ENCODE data around the gene CYP1B1. TPM values are rescaled to one million over a fixed set of nuclear protein-coding genes. Genes with fewer than 3 reads are reported as not detected.

CYP1B1 gene
- under 1 TPM in 1 of 6 experiments, not detected in 5; 0.17 TPM for total RNA-seq (2021; fragmentation: NEBNext Ultra II Directional; extraction: Animal tissue kit (Norgen Biotek cat#: 25700))
- long read RNA-seq = 0 reads

DNA sequence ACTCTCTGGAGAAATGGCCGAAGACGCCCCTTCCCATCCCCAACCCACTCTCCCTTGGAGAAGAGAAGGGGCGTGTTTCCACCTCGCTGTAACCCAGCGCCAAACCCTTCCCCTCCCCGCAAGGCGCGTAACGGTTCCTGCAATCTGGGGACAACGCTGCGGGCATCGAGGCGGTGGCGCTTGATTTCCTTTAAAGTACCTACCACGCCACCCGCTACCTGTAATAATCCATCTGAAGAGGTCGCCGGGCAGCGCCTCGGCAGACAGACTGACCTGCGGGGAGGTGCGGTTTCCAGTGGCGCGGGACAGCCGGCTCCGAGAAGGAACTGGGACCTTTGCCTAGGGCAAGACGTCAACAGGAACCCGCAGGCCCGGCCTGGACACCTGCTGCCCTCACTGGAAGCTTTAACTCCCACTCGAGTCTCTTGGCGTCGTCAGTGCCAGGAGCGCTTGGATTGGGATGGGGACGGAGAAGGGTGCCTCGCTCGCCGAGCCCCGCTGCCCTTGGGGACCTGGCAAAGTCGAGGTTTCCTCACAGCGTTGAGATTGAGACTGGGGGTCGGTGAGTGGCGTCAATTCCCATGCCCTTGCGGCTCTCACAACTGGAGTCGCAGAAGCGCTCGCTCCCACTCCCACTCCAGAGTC lies at the start of gene CYP1B1:
Gene CYP1B1 (minus strand): TSS at position 645 of the 645 bp plus-strand sequence. CDS start 763 bp downstream, outside the sequence.
- TF ChIP-seq, protein P1, sequence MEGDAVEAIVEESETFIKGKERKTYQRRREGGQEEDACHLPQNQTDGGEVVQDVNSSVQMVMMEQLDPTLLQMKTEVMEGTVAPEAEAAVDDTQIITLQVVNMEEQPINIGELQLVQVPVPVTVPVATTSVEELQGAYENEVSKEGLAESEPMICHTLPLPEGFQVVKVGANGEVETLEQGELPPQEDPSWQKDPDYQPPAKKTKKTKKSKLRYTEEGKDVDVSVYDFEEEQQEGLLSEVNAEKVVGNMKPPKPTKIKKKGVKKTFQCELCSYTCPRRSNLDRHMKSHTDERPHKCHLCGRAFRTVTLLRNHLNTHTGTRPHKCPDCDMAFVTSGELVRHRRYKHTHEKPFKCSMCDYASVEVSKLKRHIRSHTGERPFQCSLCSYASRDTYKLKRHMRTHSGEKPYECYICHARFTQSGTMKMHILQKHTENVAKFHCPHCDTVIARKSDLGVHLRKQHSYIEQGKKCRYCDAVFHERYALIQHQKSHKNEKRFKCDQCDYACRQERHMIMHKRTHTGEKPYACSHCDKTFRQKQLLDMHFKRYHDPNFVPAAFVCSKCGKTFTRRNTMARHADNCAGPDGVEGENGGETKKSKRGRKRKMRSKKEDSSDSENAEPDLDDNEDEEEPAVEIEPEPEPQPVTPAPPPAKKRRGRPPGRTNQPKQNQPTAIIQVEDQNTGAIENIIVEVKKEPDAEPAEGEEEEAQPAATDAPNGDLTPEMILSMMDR (IDR thresholded peaks at IDR 0.05) = no peak
- peak within 1 kb of the TSS; percentile 80 for H3K4me3 Mint-ChIP-seq
- H3K27me3 Mint-ChIP-seq (ENCODE audit: insufficient read depth) = peaks cover 30% of the 10 kb centered on the region
- no peaks in the 10 kb centered on the region for H3K9me3 Mint-ChIP-seq
- H3K36me3 Mint-ChIP-seq (ENCODE audit: low read depth) = no peaks in the 10 kb centered on the region
- no peak for DNase-seq
- peak within 1 kb of the TSS; percentile 31; the same call in 1 of the 2 replicates for H3K27ac Mint-ChIP-seq
- no peaks in the 10 kb centered on the region for H3K4me1 Mint-ChIP-seq (ENCODE audit: low read depth)

DNA sequence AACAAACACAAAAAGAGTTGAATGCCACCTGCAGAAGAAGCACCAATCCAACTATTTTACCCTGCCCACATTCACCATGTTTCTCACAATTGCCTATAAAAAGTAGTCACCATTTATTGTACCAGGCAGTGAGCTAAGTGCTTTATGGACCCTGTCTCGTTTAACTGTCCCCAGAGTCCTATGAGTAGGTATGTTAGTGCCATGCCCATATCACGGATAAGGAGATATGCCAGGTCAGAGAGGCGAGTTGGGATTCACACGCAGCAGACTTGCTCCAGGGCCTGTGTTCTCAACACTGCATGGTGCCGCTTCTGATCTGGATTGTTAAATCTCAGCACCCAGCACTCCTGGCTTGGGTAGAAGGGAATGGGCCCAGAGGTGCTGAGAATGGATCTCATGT lies 49.1 kb upstream of the CYP1B1 start:
- no peak for DNase-seq
- H3K9me3 Mint-ChIP-seq = peaks cover 22% of the 10 kb centered on the region
- H3K27ac Mint-ChIP-seq = no peak overlapping the region
- H3K4me3 Mint-ChIP-seq = no peak overlapping the region
- TF ChIP-seq, protein P1 (IDR thresholded peaks at IDR 0.05) = no peak
- H3K4me1 Mint-ChIP-seq (ENCODE audit: low read depth) = no peaks in the 10 kb centered on the region
- H3K27me3 Mint-ChIP-seq (ENCODE audit: insufficient read depth) = peaks cover 9% of the 10 kb centered on the region
- peaks cover 7% of the 10 kb centered on the region for H3K36me3 Mint-ChIP-seq (ENCODE audit: low read depth)

- DNase-seq = no peak
- TF ChIP-seq, protein P1 (IDR thresholded peaks at IDR 0.05) = no peak
- Mint-ChIP-seq H3K27me3 (ENCODE audit: insufficient read depth) (peaks cover 8% of the 10 kb centered on the region), H3K4me3 (no peak overlapping the region), H3K9me3 (peaks cover 22% of the 10 kb centered on the region), H3K4me1 (ENCODE audit: low read depth) (no peaks in the 10 kb centered on the region), H3K27ac (no peak overlapping the region), H3K36me3 (ENCODE audit: low read depth) (peaks cover 7% of the 10 kb centered on the region)
These were observed 48.0 kb upstream of the CYP1B1 start for GRCh38 chr2:38123911-38124310.

- Mint-ChIP-seq H3K36me3 (ENCODE audit: low read depth) (peaks cover 7% of the 10 kb centered on the region), H3K4me1 (ENCODE audit: low read depth) (no peaks in the 10 kb centered on the region), H3K4me3 (no peak overlapping the region), H3K9me3 (peaks cover 11% of the 10 kb centered on the region), H3K27me3 (ENCODE audit: insufficient read depth) (peaks cover 16% of the 10 kb centered on the region), H3K27ac (no peak overlapping the region)
- no peak for DNase-seq
- TF ChIP-seq, protein P1 (IDR thresholded peaks at IDR 0.05) = no peak
These were observed 46.4 kb upstream of the CYP1B1 start for GRCh38 chr2:38122344-38122743.

DNA sequence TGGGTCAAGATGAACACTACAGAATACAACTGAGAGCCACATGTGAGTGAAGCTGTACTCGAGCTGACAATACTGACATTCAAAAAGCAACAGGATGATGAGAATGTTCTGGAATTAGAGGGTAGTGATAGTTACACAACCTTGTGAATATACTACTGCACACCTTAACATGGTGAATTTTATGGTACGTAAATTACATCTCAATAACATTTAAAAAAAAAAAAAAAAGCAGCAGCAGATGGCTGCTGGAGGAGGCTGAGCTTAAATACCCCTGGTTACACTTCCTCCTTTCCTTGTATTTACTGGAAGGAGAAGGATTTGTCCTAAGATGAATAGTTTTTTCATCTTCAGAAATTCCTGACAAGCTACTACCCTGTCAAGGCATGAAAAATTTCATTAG lies 45.5 kb upstream of the CYP1B1 start:
- Mint-ChIP-seq H3K27me3 (ENCODE audit: insufficient read depth) (peaks cover 17% of the 10 kb centered on the region), H3K4me3 (no peak overlapping the region), H3K4me1 (ENCODE audit: low read depth) (peaks cover 7% of the 10 kb centered on the region), H3K9me3 (peaks cover 2% of the 10 kb centered on the region), H3K36me3 (ENCODE audit: low read depth) (peaks cover 1% of the 10 kb centered on the region; the same call in 1 of the 2 replicates), H3K27ac (no peak overlapping the region)
- DNase-seq = no peak
- TF ChIP-seq, protein P1 (IDR thresholded peaks at IDR 0.05) = no peak
